HG03558 (cell line): ENCODE results near the gene GPRC5C.
"Not testable (repeated sequence)": the region's sequence is repeated elsewhere in the genome, so short reads cannot be mapped to it uniquely, and the experiment has no call there.

Experiments
- ATAC-seq: cut with Tn5 transposase; IDR thresholded peaks from one replicate; pipeline ENCODE4 v1.9.1; 2021; ENCODE audit warnings: moderate number of reproducible peaks; ENCODE audit not compliant: unreplicated experiment; ENCODE audit errors: extremely low read depth

Gene GPRC5C

DNA sequence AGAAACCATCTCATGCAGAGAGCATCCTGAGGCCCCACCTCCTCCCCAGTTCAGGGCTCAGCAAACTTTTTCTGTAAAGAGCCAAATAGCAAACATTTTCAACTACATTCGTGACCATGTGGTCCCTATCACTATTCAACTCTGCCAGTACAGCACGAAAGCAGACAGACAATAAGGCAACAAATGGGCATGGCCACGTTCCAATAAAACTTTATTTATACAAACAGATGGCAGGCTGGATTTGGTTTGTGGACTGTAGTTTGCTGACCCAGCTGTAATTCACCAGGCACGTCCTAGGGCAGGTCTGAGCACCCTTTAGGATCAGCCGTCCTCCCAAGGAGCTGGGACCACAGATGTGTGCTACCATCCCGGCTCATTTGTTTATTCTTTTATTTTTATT, 27.1 kb upstream of the GPRC5C start:
- no peak for ATAC-seq

DNA sequence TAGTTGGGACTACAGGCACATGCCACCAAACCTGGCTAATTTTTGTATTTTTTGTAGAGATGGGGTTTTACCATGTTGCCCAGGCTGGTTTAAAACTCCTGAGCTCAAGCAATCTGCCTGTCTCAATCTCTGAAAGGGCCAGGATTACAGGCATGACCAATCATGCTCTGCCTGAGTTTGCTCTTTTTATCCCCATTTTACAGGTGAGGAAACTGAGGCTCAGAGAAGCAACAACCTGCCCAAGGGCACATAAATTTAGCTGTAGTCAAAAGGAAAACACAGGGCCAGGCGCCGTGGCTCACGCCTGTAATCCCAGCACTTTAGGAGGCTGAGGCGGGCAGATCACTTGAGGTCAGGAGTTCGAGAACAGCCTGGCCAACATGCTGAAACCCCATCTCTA, 26.6 kb upstream of the GPRC5C start:
- not testable (repeated sequence) for ATAC-seq

DNA sequence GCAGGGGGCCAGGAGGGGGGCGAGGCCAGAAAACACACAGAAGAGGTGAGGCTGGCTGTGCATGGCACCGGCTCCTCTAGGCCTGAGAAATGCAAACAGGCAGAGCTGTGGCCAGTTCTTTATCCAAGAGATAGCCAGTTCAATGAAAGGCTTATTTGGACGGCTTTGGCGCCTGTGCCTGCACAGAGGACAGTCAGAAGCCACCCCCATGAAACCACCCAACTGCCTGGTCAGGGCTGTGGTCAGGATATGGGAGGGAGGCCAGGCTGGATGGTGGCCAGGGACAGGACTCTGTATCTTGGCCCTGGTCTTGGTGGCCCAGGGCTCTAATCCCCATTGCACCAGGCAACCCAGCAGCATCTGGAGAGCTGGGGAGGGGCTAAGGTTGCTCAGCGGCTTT, 24.5 kb upstream of the GPRC5C start:
- no peak for ATAC-seq

DNA sequence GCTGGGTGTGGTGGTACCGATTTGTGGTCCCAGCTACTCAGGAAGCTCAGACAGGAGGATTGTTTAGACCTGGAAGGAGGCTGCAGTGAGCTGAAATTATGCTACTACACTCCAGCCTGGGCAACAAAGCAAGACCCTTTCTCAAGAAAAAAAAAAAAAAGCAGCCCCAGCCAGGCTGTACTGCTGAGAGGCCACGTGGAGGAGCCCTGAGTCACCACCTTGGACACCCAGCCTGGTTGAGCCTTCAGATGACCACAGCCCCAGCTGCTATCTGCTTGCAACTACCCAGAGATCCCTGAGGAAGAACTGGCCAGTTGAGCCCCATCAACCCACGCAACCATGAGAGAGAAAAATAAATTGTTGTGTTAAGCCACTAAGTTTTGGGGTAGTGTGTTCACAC, 23.6 kb upstream of the GPRC5C start:
- no peak for ATAC-seq

DNA sequence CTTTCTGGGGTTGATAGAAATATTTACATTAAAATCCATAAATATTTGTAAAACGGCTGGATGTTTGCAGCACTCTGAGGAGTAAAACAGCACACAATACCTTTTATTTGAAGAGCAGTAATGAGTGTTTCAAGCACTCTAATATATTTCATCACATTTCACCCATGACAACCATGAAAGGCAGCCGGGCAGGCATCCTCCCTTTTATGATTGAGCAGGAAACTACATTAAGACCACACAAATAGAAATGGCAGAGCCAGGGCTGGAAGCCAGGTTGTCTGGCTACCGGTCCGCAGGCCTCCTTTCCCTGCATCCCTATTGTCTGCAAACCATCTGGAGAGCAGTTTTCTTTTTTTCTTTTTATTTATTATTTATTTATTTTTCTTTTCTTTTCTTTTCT, 23.1 kb upstream of the GPRC5C start:
- no peak for ATAC-seq

DNA sequence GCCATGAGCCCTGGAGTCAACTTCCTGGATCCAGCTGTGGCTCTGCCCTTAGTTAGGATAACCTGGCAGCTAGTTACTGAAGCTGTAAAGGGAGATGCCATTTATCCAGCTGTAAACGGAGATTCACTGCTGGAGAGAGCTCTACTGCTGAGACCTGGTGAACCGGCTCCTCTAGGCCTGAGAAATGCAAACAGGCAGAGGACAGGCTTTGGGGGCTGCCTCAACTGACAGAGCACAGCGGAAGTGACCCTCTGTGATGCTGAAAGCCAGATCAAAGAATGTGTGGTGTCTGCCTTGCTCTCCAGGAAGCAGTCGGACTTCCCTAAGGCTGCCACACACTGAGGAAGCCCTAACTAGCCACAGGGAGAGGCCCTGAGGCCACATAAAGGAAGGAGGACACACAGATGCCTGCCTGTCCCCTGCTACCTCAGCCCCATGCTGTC, 21.9 kb upstream of the GPRC5C start:
- ATAC-seq: no peak

DNA sequence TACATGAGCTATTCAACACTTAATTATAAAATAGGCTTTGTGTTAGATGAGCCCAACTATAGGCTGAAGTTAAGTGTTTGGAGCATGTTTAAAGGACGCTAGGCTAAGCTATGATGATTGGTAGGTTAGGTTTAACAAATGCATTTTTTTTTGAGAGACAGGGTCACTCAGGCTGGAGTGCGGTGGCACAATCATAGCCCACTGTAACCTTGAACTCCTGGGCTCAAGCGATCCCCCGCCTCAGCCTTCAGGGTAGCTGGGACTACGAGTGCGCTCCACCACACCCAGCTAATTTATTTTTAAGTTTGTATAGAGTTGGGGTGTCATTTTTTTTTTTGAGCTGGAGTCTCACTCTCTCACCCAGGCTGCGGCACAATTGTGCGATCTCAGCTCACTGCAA, 19.3 kb upstream of the GPRC5C start:
- no peak for ATAC-seq

DNA sequence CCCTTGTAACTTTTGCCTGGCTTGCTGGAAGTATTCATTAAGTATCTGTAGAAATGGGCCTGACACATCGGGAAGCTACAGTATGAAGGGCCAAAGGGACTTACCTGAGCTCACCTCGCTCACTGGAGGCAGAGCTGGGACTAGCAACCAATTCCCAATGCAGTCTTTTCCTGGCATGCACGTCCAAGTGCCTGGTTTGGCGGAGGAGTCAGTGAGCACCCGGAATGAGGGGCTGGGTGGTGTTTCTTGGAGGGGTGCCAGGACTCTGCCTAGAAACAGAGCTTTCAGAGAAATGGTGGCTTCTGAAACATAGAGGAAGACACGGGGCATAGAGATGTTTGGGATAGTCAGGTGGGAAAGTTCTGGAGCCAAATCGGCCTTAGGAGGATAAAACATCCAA, 18.4 kb upstream of the GPRC5C start:
- ATAC-seq: no peak

DNA sequence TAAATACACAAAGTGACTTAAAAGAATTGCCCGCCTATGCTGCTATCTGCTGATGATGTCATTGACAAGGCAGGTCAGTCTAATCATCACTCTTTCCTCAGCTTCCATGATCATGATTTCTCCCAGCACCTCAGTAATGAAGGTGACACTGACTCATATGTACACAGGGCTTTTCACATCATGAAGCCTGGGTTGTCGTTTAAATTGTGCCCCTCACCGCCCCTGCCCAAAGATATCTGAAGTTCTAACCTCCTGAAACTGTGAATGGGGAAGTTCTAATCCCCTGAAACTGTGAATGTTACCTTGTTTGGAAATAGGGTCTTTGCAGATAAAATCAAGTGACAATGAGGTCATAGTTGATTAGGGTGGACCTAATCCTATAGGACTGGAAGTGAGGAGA, 17.4 kb upstream of the GPRC5C start:
- no peak for ATAC-seq

DNA sequence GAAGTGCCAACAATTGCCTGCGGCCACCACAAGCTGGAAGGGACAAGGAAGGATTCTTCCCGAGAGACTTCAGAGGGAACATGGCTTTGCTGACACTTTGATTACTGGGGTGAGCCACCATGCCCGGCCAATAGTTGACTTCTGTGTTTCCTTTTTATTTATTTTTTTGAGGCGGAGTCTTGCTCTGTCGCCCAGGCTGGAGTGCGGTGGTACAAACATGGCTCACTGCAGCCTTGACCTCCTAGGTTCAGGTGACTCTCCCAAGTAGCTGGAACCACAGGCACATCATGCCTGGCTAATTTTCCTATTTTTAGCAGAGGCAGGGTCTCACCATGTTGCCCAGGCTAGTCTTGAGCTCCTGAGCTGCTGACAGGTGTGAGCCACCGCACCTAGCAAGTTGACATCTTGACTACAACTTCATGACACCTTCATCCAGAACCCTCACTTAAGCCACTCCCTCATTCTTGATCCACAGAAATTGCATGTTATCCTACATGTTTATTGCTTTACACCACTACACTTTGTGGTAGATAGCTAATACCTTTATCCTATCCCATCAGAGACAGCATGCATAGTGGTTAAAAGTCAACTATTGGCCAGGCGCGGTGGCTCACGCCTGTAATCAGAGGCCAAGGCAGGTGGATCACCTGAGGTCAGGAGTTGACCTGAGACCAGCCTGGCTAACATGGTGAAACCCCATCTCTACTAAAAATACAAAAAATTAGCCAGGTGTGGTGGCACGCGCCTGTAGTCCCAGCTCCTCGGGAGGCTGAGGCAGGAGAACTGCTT, 16.1 kb upstream of the GPRC5C start:
- ATAC-seq: no peak

DNA sequence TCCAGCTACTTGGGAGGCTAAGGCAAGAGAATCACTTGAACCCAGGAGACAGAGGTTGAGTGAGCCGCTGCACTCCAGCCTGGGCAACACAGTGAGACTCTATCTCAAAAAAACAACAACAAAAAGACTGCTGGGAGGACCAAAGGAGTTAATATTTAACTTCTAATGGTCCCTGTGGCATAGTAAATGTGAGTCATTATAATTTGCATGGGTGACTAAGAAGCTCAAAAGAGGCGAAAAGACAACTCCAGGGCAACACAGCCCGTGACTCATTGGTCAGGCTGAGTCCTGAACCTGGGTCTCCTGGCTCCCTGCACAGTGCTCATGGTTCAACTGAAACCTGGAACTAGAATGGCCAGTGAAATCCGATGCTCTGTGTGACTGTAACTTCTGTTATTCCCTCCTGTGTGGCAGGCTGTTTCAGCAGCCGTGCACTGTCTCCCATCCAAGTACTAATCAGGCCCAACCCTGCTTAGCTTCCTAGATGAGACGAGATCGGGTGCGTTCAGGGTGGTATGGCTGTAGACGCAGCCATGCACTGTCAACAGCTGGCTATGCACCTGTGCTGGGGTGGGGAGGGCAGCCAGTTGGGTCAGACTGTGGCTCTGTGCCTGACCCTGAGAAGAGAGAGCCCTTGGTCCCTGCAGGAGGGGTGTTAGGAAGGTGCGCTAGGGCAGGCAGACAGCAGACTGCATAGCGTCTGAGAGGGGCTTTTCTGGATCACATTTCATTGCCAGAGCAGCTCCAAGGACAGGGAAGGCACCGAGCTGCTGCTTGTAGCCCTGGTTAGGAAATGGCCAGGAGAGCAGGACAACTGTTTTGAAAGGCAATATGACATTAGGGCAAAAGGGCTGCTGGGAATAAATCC, 14.5 kb upstream of the GPRC5C start:
- ATAC-seq: peak; percentile 75

DNA sequence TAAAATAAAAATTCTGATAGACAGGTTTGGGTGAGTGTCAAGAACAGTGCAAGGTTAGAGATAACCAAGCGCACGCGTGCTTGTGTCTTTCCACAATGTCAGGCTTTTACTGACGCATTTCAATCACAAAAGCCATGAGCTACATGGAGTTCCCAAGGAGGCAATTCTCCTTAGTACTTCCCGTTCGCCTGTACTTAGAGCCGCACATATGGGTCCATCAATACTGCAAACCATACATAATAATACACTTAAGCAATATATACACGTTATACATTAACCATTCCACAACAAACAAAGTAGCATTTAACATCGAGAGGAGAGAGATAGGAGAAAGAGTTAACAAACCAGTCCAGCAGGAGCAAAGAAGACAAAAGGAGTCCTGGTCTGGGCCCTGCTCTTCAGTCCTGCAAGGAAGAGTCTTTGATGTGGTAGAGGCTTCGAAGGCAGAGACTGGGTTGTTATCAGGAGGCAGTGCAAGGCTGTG, 11.9 kb upstream of the GPRC5C start:
- no peak for ATAC-seq

DNA sequence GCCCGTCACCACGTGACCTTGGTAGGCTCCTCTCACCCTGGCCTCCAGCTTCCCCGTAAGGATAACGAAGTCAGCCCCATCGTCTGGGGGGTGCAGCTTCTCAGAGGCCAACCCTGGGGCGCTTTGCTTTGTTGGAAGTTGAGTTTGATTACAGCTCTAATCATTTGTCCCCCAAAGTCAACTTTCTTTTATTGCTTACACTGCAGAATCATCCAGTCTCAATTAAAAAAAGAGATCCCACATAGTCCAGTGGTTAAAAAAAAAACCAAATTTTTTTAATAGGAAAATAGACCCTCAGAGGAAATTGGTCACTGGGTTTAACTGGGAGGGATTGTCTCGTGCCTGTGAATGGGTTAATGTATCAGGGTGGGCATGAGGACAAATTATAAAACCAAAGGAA, 7.8 kb upstream of the GPRC5C start:
- ATAC-seq: no peak

DNA sequence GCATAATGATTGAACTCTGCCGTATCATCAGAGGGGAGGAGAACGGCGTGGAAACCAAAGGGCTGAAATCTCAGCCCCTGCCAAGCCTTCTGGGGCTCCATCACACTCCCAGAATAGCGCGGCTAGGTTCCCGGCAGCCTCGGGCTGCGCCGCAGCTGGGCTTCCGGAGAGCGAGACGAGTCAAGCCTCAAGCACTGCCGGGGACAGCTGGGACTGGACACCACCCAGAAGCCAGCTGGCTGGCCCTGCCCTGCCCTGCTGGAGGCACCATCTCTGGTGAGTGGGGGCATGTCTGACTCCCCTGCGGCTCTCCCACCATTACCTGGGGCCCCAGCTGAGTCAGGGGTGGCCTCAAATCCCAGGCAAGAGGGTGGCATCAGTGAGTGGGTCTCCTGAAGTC, 7.2 kb upstream of the GPRC5C start:
- no peak for ATAC-seq

DNA sequence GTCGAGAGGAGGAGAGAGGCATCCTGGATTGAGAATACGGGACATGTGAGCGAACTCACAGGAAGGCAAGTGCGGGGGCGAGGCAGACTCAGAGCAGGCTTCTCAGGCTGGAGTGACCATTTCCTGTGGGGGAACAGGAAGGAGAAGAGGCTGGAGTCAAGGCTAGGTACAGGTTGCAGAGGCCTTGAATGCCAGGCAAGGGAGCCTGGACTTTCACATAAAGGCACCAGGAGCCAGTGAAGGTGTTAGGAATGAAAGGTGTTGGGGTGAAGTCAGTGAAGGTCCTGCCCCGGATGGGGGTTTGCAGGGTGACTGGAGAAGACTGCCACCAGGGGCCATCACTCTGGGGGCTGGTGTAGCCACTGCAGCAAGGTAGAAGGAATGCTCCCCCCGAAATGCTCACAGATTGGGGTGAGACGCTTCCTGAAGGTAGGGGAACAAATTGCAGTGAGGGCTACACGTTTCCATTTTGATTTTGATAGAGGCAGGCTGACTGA, 5.3 kb upstream of the GPRC5C start:
- ATAC-seq: no peak

DNA sequence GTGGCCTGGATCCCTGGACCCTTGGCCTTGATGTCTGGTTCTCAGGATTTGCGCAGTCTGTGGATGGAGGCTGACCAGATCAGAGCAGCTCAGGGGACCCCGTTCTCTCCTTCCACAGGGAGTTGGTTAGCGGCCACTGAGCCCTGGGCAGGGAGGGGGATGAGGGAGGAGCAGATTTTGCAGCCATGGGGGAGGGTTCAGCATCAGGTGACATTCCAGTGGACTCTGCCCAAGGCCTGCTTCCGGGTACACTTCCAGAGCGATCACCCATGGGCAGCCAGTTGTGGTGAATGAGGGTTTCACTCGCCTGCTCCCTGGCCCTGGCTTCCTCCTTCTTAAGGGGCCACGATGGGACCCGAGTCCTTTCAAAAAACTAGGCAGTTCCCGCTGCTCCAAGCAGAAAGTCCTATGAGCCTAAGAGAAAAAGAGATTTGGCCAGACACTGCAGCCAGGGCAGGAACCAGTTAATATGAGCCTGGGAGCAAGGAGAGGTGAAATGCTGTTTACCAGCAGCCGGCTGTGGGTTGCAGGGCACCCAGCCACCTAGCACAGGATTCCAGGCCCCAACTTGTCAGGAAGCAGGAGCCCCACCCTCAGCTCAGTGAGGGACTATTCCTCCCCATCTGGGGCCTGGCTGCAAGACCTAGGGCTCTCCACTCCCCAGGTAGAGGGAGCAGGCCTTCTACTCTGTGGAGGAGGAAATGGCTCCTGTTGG, 4.7 kb upstream of the GPRC5C start:
- ATAC-seq: no peak

DNA sequence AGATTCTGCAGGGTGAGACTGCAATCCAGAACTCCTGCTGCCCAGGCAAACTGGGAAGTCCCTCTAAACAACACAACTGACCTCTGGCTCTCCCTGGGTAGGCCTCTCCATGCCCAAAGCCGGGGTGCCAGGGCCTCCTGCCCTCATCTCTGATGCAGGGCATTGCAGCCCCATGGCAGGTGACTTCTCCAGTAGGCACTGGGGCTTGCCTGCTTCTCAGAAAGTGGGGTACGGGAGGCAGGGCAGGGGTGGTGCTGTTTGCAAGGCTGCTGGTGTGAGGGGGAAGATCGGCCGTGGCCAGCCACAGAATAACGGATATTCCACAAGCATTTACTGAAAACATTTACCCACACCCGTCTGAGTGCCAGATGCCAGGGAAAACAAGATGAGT, 4.1 kb upstream of the GPRC5C start:
- no peak for ATAC-seq

DNA sequence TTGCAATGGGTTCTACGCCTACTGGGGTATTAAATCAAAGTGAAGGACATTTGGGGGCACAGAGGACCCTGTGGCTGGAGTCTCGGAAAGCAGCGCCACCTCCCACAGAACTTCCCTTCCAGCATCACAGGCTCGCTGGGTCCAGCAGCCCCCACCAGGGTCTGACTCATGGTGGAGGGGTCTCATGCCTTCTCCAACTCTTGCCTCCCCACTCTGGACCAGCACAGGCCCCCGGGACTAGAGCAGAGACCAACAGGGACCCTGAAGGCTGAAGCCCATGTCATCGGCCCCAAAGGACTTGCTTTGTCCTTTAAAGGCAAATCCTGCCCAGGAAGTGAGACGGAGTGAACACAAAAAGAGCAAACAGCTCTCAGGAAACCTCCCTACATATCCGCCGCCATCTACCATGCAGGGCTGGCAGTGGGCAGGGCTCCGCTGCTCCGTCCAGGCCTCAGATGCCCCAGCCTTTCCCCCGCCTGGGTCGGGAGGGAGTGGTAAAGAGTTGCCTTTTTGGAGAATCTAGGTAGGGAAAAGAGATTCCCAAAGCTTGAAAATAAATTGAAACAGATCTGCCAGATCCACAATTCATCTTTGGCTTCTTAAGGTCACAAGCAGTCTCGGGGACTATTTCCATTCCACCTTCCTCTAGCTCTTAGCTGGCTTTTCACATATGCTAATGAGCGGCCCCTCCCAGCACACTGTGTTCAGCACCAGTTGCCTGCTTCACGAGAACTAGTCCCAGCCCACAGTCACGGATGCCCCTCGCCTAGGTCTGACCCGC, 2.1 kb upstream of the GPRC5C start:
- ATAC-seq: no peak

DNA sequence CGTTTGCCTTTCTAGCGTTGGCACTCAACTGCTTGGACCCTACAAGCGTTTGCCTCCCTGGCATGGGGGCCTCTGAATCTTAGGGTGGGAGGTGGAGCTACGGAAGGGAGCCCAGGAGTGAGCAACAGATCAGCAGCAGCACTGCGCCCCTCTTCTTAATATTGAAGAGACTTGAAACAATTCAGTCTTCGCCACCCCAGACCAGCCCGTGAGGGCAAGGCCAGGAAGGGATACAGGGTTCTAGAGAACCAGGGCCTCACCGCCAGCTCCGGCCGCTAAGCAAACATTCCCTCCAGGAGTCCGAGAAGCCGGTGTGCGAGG, 1.5 kb upstream of the GPRC5C start:
- no peak for ATAC-seq
